Cardiac atrium fibroblast (primary cell): ENCODE data around the gene SLC7A11. TPM values are rescaled to one million over a fixed set of nuclear protein-coding genes. Genes with fewer than 3 reads are reported as not detected.

Experiments
- total RNA-seq: library from RNA; depleted of rRNA; stranded (reverse); fragments of >200 nt; gene quantifications from 2 replicates; pipeline ENCODE4 v1.2.3, GENCODE V29; 2015

Gene SLC7A11
- total RNA-seq = 18.6 and 23.3 TPM in 2 replicates

DNA sequence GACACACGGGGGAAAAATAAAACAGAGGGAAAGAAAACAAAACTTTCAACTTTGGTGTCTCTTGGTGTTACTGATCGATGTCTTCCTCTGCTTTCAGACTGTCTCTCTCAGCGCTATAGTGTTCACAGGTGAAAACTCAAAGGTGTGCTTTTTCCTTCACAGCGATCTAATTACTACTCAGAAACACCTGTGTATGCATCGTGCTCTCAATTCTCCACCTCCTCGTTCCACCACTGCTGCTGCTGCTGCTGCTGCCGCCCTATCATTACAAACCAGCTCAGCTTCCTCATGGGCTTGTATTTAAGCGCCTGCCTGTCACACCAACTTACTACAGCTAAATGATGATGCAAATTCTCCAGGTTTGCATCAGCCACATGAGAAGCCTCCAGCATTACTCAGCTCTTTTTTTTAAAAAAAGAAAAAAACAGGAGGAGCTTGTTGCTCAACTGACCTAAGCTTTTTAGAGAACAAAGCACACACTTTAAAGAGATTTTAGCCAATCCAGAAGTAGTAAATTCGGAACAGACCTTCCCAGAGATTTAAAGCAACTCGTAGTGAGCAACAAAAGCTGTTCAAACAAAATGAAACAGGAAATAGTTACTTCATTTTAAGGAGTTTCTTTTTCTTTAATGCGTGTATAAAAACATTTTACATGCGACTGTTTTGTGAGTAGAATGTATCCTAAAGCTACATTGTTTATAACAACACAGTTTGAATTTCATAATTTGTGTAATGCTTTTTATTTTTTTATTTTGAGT lies at the start of gene SLC7A11:
Gene SLC7A11 (minus strand): TSS at position 274 of the 758 bp plus-strand sequence. CDS start 280 bp downstream, outside the sequence.

